ENCODE results near the gene CLEC2L.

The CLEC2L gene

GRCh38 chr7:139523199-139523941 lies at the start of gene CLEC2L:
Gene CLEC2L (plus strand): TSS chr7:139523685. CDS start chr7:139523928, 243 bp downstream.
- DNase-seq = no peak

GRCh38 chr7:139476139-139476538 lies 47.3 kb upstream of the CLEC2L start:
- no peak for DNase-seq

- no peak for DNase-seq
These were observed 46.6 kb upstream of the CLEC2L start for GRCh38 chr7:139476891-139477290.

GRCh38 chr7:139479620-139480019 lies 43.9 kb upstream of the CLEC2L start:
- no peak for DNase-seq

GRCh38 chr7:139481364-139481763 lies 42.1 kb upstream of the CLEC2L start:
- DNase-seq = no peak

GRCh38 chr7:139482122-139482521 lies 41.4 kb upstream of the CLEC2L start:
- DNase-seq = no peak

- no peak for DNase-seq
These were observed 40.6 kb upstream of the CLEC2L start for GRCh38 chr7:139482662-139483466.

- no peak for DNase-seq
These were observed 36.0 kb upstream of the CLEC2L start for GRCh38 chr7:139487366-139488080.

GRCh38 chr7:139488810-139489209 lies 34.7 kb upstream of the CLEC2L start:
- no peak for DNase-seq

GRCh38 chr7:139490130-139490529 lies 33.4 kb upstream of the CLEC2L start:
- DNase-seq = no peak

GRCh38 chr7:139492293-139492692 lies 31.2 kb upstream of the CLEC2L start:
- no peak for DNase-seq

GRCh38 chr7:139494835-139495579 lies 28.5 kb upstream of the CLEC2L start:
- no peak for DNase-seq

- DNase-seq = no peak
These were observed 27.8 kb upstream of the CLEC2L start for GRCh38 chr7:139495580-139496125.

GRCh38 chr7:139496528-139496927 lies 27.0 kb upstream of the CLEC2L start:
- DNase-seq = no peak

GRCh38 chr7:139500770-139501138 lies 22.7 kb upstream of the CLEC2L start:
- DNase-seq = no peak

GRCh38 chr7:139502226-139502625 lies 21.3 kb upstream of the CLEC2L start:
- DNase-seq = no peak

GRCh38 chr7:139505563-139505962 lies 17.9 kb upstream of the CLEC2L start:
- DNase-seq = no peak

- DNase-seq = no peak
These were observed 13.9 kb upstream of the CLEC2L start for GRCh38 chr7:139509535-139509934.

- DNase-seq = no peak
These were observed 12.2 kb upstream of the CLEC2L start for GRCh38 chr7:139511315-139511714.

- DNase-seq = no peak
These were observed 8.2 kb upstream of the CLEC2L start for GRCh38 chr7:139515266-139515665.

- no peak for DNase-seq
These were observed 2.0 kb upstream of the CLEC2L start for GRCh38 chr7:139521439-139521838.

- DNase-seq = no peak
These were observed 671 bp upstream of the CLEC2L start for GRCh38 chr7:139522830-139523198.
